ENCODE measurements around the gene ODF2. TPM values are rescaled to one million over a fixed set of nuclear protein-coding genes. Genes with fewer than 3 reads are reported as not detected.
"Not testable (repeated sequence)": the region's sequence is repeated elsewhere in the genome, so short reads cannot be mapped to it uniquely, and the experiment has no call there.

ODF2 gene
- polyA plus RNA-seq, 1 of the 3 experiments (the other 2 are of a cell fraction): 35.7 TPM

DNA sequence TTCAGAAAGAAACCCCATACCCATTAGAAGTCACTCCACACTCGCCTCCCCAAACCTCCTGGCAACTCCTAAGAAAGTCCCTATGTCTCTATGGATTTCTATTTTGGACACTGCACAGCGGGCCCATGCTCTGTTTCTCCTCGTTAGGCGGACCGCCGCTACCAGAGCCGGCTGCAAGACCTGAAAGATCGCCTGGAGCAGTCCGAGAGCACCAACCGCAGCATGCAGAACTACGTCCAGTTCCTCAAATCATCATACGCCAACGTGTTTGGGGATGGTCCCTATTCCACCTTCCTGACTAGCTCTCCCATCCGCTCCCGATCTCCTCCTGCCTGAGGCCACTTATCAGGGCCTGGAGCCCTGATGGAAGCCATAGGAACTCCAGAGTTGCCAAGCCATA lies 44.1 kb downstream of the ODF2 start:
- Histone ChIP-seq H3K27ac (ENCODE audit: low read depth in 2 of 2, low read length in 1 of 2) (no peak overlapping the region), H3K27me3 (ENCODE audit: insufficient read depth) (no peaks in the 10 kb centered on the region), H3K4me3 (ENCODE audit: low read depth in 2 of 2, low read length in 1 of 2) (no peak overlapping the region), H3K4me1 (ENCODE audit: control insufficient read depth in 1 of 2, insufficient read depth in 2 of 2, low read depth in 1 of 2, low read length in 1 of 2) (peaks cover 0 to 5% of the 10 kb centered on the region in 2 experiments; a peak in 1 of 4 replicates), H3F3A (replicated peaks; ENCODE audit: insufficient read depth) (peaks cover 14% of the 10 kb centered on the region), H3K9me3 (no peaks in the 10 kb centered on the region), H3K9ac (no peak overlapping the region), H2AFZ (ENCODE audit: low read depth) (no peak overlapping the region), H3K4me2 (no peak overlapping the region), H3K36me3 (replicated peaks in 1 of 2; ENCODE audit: control insufficient read depth in 1 of 2, insufficient read depth in 2 of 2, low read length in 1 of 2) (peaks cover 32 to 41% of the 10 kb centered on the region in 2 experiments), H3K9me2 (no peaks in the 10 kb centered on the region), H3K79me2 (ENCODE audit: insufficient read depth) (peaks cover 4% of the 10 kb centered on the region; the same call in 1 of the 2 replicates), H4K20me1 (ENCODE audit: insufficient read depth) (no peaks in the 10 kb centered on the region)
- CTCF ChIA-PET: no interaction called here
- POLR2A ChIA-PET: no interaction called here
- TF ChIP-seq, protein P1, sequence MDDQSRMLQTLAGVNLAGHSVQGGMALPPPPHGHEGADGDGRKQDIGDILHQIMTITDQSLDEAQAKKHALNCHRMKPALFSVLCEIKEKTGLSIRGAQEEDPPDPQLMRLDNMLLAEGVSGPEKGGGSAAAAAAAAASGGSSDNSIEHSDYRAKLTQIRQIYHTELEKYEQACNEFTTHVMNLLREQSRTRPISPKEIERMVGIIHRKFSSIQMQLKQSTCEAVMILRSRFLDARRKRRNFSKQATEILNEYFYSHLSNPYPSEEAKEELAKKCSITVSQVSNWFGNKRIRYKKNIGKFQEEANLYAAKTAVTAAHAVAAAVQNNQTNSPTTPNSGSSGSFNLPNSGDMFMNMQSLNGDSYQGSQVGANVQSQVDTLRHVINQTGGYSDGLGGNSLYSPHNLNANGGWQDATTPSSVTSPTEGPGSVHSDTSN (IDR thresholded peaks at IDR 0.05): no peak
- TF ChIP-seq, protein P2, sequence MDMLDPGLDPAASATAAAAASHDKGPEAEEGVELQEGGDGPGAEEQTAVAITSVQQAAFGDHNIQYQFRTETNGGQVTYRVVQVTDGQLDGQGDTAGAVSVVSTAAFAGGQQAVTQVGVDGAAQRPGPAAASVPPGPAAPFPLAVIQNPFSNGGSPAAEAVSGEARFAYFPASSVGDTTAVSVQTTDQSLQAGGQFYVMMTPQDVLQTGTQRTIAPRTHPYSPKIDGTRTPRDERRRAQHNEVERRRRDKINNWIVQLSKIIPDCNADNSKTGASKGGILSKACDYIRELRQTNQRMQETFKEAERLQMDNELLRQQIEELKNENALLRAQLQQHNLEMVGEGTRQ (IDR thresholded peaks at IDR 0.05; ENCODE audit: borderline replicate concordance, low read depth, low read length): no peak
- no peak for DNase-seq
- 95% methylated on average over 15 of the region's 15 CpGs for WGBS (ENCODE audit: low lambda C conversion rate)

- Histone ChIP-seq H3K79me2 (ENCODE audit: insufficient read depth) (peaks cover 39% of the 10 kb centered on the region), H3K4me1 (ENCODE audit: control insufficient read depth in 1 of 2, insufficient read depth in 2 of 2, low read depth in 1 of 2, low read length in 1 of 2) (peaks cover 0 to 13% of the 10 kb centered on the region in 2 experiments; a peak in 2 of 4 replicates), H3K36me3 (replicated peaks in 1 of 2; ENCODE audit: control insufficient read depth in 1 of 2, insufficient read depth in 2 of 2, low read length in 1 of 2) (peaks cover 18 to 22% of the 10 kb centered on the region in 2 experiments), H2AFZ (ENCODE audit: low read depth) (peak overlapping the region; percentile 90), H3F3A (replicated peaks; ENCODE audit: insufficient read depth) (peaks cover 17% of the 10 kb centered on the region)
- DNase-seq; CTCF ChIA-PET; H3K4me2 ChIP-seq; H3K9me2 ChIP-seq; H4K20me1 ChIP-seq (ENCODE audit: insufficient read depth); H3K9ac ChIP-seq; H3K9me3 ChIP-seq; H3K27ac ChIP-seq (ENCODE audit: low read depth in 2 of 2, low read length in 1 of 2); H3K4me3 ChIP-seq (ENCODE audit: low read depth in 2 of 2, low read length in 1 of 2); H3K27me3 ChIP-seq (ENCODE audit: insufficient read depth): not testable (repeated sequence)
- POLR2A ChIA-PET: interaction anchor here (0.8 kb wide), 1 partner anchor 12 kb away, joined by 3 read pairs; no protein-coding TSS in a partner anchor
- 90% methylated on average over 11 of the region's 14 CpGs for WGBS (ENCODE audit: low lambda C conversion rate)
Observed at GRCh38 chr9:128503415-128503825, 47.6 kb downstream of the ODF2 start.

GRCh38 chr9:128503870-128504269 lies 48.1 kb downstream of the ODF2 start:
- CTCF ChIA-PET: no interaction called here
- peak overlapping the region; percentile 90 for H2AFZ ChIP-seq (ENCODE audit: low read depth)

More at GRCh38 chr9:128503870-128504269, 48.1 kb downstream of the ODF2 start:
- H4K20me1 ChIP-seq (ENCODE audit: insufficient read depth): no peaks in the 10 kb centered on the region
- peak overlapping the region; percentile 85 to 95 for H3K4me3 ChIP-seq (ENCODE audit: low read depth in 2 of 2, low read length in 1 of 2)
- DNase-seq: peak; percentile 49
- POLR2A ChIA-PET: interaction anchor here (0.8 to 1.4 kb wide), 2 partner anchors 9 to 12 kb away, joined by 3 to 4 read pairs; no protein-coding TSS in a partner anchor
- no peaks in the 10 kb centered on the region for H3K9me2 ChIP-seq
- no peak overlapping the region; the same call in 1 of the 2 replicates for H3K9ac ChIP-seq
- peak overlapping the region; percentile 89 for H3K4me2 ChIP-seq
- H3K27me3 ChIP-seq (ENCODE audit: insufficient read depth): no peaks in the 10 kb centered on the region
- peaks cover 40% of the 10 kb centered on the region for H3K79me2 ChIP-seq (ENCODE audit: insufficient read depth)
- WGBS (ENCODE audit: low lambda C conversion rate): 44% methylated on average over 11 of the region's 11 CpGs
- peaks cover 17% of the 10 kb centered on the region for H3F3A ChIP-seq (replicated peaks; ENCODE audit: insufficient read depth)
- peak overlapping the region in 1 of 2 experiments; percentile 72; a peak in 2 of 4 replicates for H3K27ac ChIP-seq (ENCODE audit: low read depth in 2 of 2, low read length in 1 of 2)
- H3K36me3 ChIP-seq (replicated peaks in 1 of 2; ENCODE audit: control insufficient read depth in 1 of 2, insufficient read depth in 2 of 2, low read length in 1 of 2): peaks cover 14 to 19% of the 10 kb centered on the region in 2 experiments
- H3K9me3 ChIP-seq: no peaks in the 10 kb centered on the region
- H3K4me1 ChIP-seq (ENCODE audit: control insufficient read depth in 1 of 2, insufficient read depth in 2 of 2, low read depth in 1 of 2, low read length in 1 of 2): peaks cover 0 to 13% of the 10 kb centered on the region in 2 experiments; a peak in 2 of 4 replicates
- TF ChIP-seq, protein P3, sequence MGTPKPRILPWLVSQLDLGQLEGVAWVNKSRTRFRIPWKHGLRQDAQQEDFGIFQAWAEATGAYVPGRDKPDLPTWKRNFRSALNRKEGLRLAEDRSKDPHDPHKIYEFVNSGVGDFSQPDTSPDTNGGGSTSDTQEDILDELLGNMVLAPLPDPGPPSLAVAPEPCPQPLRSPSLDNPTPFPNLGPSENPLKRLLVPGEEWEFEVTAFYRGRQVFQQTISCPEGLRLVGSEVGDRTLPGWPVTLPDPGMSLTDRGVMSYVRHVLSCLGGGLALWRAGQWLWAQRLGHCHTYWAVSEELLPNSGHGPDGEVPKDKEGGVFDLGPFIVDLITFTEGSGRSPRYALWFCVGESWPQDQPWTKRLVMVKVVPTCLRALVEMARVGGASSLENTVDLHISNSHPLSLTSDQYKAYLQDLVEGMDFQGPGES (IDR thresholded peaks at IDR 0.05; ENCODE audit: low read depth, low read length): no peak
